SK-N-MC (cell line): ENCODE results near the gene LYPD3.

Experiments used
- EZH2 ChIP-seq: fragments of 200-600 bp; sonication (generic); IDR thresholded peaks from one replicate; pipeline ENCODE4 v1.6.1; 2017; ENCODE audit warnings: antibody characterized with exemption
- FOXP2 ChIP-seq: optimal IDR thresholded peaks from 2 replicates; pipeline ENCODE3; 2011; ENCODE audit warnings: mild to moderate bottlenecking, moderate library complexity; ENCODE audit not compliant: insufficient read depth; ENCODE audit errors: extremely low read length, control extremely low read depth
- POLR2AphosphoS5 ChIP-seq: IDR thresholded peaks from 2 replicates; pipeline ENCODE4 v1.6.1; 2012; ENCODE audit warnings: mild to moderate bottlenecking, low read depth, low read length, borderline replicate concordance

DNA sequence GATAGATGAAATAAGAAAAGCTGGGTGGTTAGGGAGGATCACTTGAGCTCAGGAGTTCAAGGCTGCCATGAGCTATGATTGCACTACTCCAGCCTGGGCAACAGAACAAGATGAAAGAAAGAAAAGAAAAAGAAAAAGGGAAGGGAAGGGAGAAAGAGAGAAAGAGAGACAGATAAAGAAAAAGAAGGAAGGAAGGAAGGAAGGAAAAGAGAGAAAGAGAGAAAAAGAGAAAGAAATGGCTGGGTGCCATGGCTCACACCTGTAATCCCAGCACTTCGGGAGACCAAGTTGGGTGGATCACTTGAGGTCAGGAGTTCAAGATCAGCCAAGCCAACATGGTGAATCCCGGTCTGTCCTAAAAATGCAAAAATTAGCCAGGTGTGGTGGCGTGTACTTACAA, 29.6 kb downstream of the LYPD3 start:
- TF ChIP-seq POLR2AphosphoS5, result no peak
- TF ChIP-seq EZH2, result no peak
- no peak for TF ChIP-seq FOXP2
